Endodermal cell (in vitro differentiated cells): ENCODE data around the gene CASR. TPM values are rescaled to one million over a fixed set of nuclear protein-coding genes. Genes with fewer than 3 reads are reported as not detected.
A peak's percentile ranks its signal among the peaks of the same experiment; 100 is the strongest.

Experiments
- DNase-seq: peaks from one replicate; pipeline ENCODE4 v3.0.0-alpha.2; 2017
- H3K27ac ChIP-seq: 2 replicates; pipeline ENCODE4 v1.5.1; 2013; ENCODE audit warnings: mild to moderate bottlenecking, low read depth, low read length, moderate library complexity
- H3K27me3 ChIP-seq: 2 replicates; pipeline ENCODE4 v1.6.1; 2013; ENCODE audit warnings: mild to moderate bottlenecking, low read length, moderate library complexity; ENCODE audit not compliant: insufficient read depth, control insufficient read depth, poor library complexity, severe bottlenecking
- H3K36me3 ChIP-seq: 2 replicates; pipeline ENCODE4 v1.7.0; 2013; ENCODE audit warnings: mild to moderate bottlenecking, low read length, moderate library complexity; ENCODE audit not compliant: control insufficient read depth, insufficient read depth
- H3K4me1 ChIP-seq: one replicate; pipeline ENCODE4 v1.7.0; 2013; ENCODE audit warnings: low read length; ENCODE audit not compliant: control insufficient read depth, insufficient read depth
- H3K4me3 ChIP-seq: 2 replicates; pipeline ENCODE4 v1.5.1; 2013; ENCODE audit warnings: mild to moderate bottlenecking, low read length, moderate library complexity
- H3K9ac ChIP-seq: 2 replicates; pipeline ENCODE4 v1.6.1; 2013; ENCODE audit warnings: mild to moderate bottlenecking, low read length, moderate library complexity; ENCODE audit not compliant: poor library complexity, severe bottlenecking; ENCODE audit errors: extremely low read depth
- H3K9me3 ChIP-seq: 2 replicates; pipeline ENCODE4 v1.6.1; 2013; ENCODE audit warnings: mild to moderate bottlenecking, low read length, moderate library complexity; ENCODE audit not compliant: control insufficient read depth
- H3K27ac Mint-ChIP-seq: 2 replicates; pipeline ENCODE4 v1.8.0; 2020; ENCODE audit warnings: mixed read lengths
- H3K27me3 Mint-ChIP-seq: 2 replicates; pipeline ENCODE4 v1.8.0; 2021; ENCODE audit warnings: mild to moderate bottlenecking, mixed read lengths; ENCODE audit not compliant: insufficient read depth
- H3K36me3 Mint-ChIP-seq: 2 replicates; pipeline ENCODE4 v1.8.0; 2020; ENCODE audit warnings: low read depth, mixed read lengths
- H3K4me1 Mint-ChIP-seq: 2 replicates; pipeline ENCODE4 v1.8.0; 2020; ENCODE audit warnings: mixed read lengths
- H3K4me3 Mint-ChIP-seq: 2 replicates; pipeline ENCODE4 v1.8.0; 2020; ENCODE audit warnings: mild to moderate bottlenecking, moderate library complexity, mixed read lengths
- H3K9me3 Mint-ChIP-seq: 2 replicates; pipeline ENCODE4 v1.8.0; 2020; ENCODE audit warnings: mild to moderate bottlenecking, mixed read lengths
- WGBS, 2 experiments: methylation state at CpG; one replicate each; pipeline versions ENCODE4 v1.1.5 to v1.1.7; 2013; ENCODE audit warnings: missing lambda C conversion rate in 2 of 2, mixed read lengths in 1 of 2; ENCODE audit not compliant: insufficient coverage in 1 of 2, insufficient read length in 1 of 2; 5-methylcytosine and 5-hydroxymethylcytosine counted together
- total RNA-seq, 2 donors: library from RNA; stranded (reverse); fragmentation: NEBNext Ultra II Directional in 1 of 2; extraction: Animal tissue kit (Norgen Biotek cat#: 25700) in 1 of 2; gene quantifications; 2 replicates in 1 of 2; 3 replicates in 1 of 2; pipeline ENCODE4 v1.2.1, GENCODE V29; 2021
- TF ChIP-seq, protein P1 (sequence below): fragments of 200-600 bp; sonication (generic); conservative IDR thresholded peaks from 2 replicates; pipeline ENCODE4 v1.5.0; 2021; ENCODE audit warnings: antibody characterized with exemption, mild to moderate bottlenecking

The CASR gene
- total RNA-seq, 2 donors from 2014 or later = 0.04 TPM; not detected in 1

DNA sequence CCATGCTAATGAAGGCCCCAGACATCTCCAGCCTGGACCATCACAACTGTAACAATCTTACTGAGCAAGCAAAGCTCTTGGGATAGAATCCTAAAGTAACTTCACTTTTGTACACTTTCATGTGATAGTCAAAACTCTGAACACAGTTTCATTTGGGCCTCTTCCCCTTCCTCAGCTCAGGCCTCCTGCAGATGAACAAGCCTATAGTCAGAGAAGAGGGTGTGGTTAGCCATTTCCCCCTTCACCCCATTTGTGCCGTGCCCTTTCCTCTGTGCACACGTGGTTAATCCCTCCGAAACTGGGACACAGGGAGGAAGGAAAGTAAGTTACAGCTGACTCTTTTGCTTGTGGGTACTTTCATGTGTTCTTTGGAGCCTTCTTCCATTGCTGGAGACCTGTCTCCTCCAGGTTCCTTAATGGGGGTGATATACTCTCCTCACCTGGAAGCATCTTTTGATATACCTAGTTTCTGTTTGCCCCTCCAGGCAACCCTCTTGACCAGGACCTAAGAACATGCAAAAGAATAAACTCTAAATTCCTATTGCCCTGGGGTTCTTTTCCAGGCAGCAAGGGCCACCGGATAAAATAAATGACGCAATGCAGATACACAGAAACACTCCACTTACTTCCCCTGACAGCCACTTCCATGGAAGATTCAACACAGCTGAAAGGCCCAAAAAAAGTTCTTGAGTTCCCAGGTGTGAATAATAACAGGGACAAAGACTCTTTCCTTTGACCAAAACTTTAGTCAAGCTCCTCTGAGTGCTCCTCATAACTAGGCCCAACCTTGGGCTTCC is 112.0 kb downstream of the CASR start:
- no peak overlapping the region for H3K9ac ChIP-seq
- H3K27ac Mint-ChIP-seq = no peak overlapping the region
- H3K36me3 ChIP-seq = no peaks in the 10 kb centered on the region
- 79 to 94% methylated on average over 4 to 5 of the region's 5 CpGs for WGBS, 2 experiments
- H3K36me3 Mint-ChIP-seq = no peaks in the 10 kb centered on the region
- H3K4me1 ChIP-seq = no peaks in the 10 kb centered on the region
- no peaks in the 10 kb centered on the region for H3K9me3 Mint-ChIP-seq
- H3K4me3 Mint-ChIP-seq = no peak overlapping the region
- H3K27ac ChIP-seq = no peak overlapping the region
- peaks cover 1% of the 10 kb centered on the region for H3K27me3 Mint-ChIP-seq
- no peaks in the 10 kb centered on the region for H3K4me1 Mint-ChIP-seq
- no peak overlapping the region for H3K4me3 ChIP-seq
- TF ChIP-seq, protein P1, sequence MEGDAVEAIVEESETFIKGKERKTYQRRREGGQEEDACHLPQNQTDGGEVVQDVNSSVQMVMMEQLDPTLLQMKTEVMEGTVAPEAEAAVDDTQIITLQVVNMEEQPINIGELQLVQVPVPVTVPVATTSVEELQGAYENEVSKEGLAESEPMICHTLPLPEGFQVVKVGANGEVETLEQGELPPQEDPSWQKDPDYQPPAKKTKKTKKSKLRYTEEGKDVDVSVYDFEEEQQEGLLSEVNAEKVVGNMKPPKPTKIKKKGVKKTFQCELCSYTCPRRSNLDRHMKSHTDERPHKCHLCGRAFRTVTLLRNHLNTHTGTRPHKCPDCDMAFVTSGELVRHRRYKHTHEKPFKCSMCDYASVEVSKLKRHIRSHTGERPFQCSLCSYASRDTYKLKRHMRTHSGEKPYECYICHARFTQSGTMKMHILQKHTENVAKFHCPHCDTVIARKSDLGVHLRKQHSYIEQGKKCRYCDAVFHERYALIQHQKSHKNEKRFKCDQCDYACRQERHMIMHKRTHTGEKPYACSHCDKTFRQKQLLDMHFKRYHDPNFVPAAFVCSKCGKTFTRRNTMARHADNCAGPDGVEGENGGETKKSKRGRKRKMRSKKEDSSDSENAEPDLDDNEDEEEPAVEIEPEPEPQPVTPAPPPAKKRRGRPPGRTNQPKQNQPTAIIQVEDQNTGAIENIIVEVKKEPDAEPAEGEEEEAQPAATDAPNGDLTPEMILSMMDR = no peak
- no peak for DNase-seq
- peaks cover 11% of the 10 kb centered on the region for H3K27me3 ChIP-seq
- H3K9me3 ChIP-seq = peaks cover under 1% of the 10 kb centered on the region

DNA sequence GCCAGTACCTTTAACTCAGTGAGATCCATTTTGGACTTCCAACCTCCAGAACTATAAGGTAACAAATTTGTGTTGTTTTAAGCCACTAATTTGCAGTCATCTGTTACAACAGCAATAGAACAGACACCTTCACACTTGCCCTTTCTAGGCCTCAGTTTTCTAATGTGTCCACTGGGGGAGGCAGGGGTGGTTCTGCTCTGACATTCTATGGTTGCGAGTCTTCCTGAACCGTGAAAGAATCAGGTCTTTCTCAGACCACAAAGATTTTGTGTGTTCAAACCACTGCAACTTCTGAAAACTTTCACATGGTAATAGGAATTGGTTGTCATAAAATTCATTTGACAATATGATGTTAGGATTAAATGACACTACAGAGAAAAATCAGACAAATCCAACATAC is 114.8 kb downstream of the CASR start:
- peaks cover 3% of the 10 kb centered on the region for H3K9me3 ChIP-seq

GRCh38 chr3:122299215-122299614 is 115.7 kb downstream of the CASR start:
- H3K9ac ChIP-seq = no peak overlapping the region
- H3K9me3 ChIP-seq = peaks cover 3% of the 10 kb centered on the region
- H3K27ac Mint-ChIP-seq = no peak overlapping the region
- no peak overlapping the region for H3K27ac ChIP-seq
- H3K27me3 ChIP-seq = peaks cover 42% of the 10 kb centered on the region
- no peaks in the 10 kb centered on the region for H3K4me1 Mint-ChIP-seq
- H3K27me3 Mint-ChIP-seq = peaks cover 26% of the 10 kb centered on the region
- peaks cover 1% of the 10 kb centered on the region for H3K9me3 Mint-ChIP-seq
- H3K4me3 Mint-ChIP-seq = no peak overlapping the region
- H3K36me3 ChIP-seq = no peaks in the 10 kb centered on the region
- no peak overlapping the region for H3K4me3 ChIP-seq
- no peak for DNase-seq
- no peaks in the 10 kb centered on the region for H3K36me3 Mint-ChIP-seq
- no peaks in the 10 kb centered on the region for H3K4me1 ChIP-seq
- TF ChIP-seq, protein P1 = no peak

More for the DNA sequence above, 114.8 kb downstream of the CASR start:
- Histone ChIP-seq H3K9ac (no peak overlapping the region), H3K36me3 (no peaks in the 10 kb centered on the region), H3K27ac (no peak overlapping the region), H3K4me1 (no peaks in the 10 kb centered on the region), H3K27me3 (peaks cover 34% of the 10 kb centered on the region), H3K4me3 (no peak overlapping the region)
- no peak overlapping the region for H3K4me3 Mint-ChIP-seq
- H3K27me3 Mint-ChIP-seq = peaks cover 18% of the 10 kb centered on the region
- no peak for DNase-seq
- H3K36me3 Mint-ChIP-seq = no peaks in the 10 kb centered on the region
- no peaks in the 10 kb centered on the region for H3K4me1 Mint-ChIP-seq
- H3K9me3 Mint-ChIP-seq = peaks cover 1% of the 10 kb centered on the region
- TF ChIP-seq, protein P1 = peak; percentile 11
- WGBS, 2 experiments = 76 to 89% methylated on average over 2 of the region's 2 CpGs
- H3K27ac Mint-ChIP-seq = no peak overlapping the region
